Parathyroid adenoma (tissue), 2 donors: ENCODE measurements around the gene FNDC3B.

Source experiments
- H2AFZ ChIP-seq: fragments of 300-600 bp; sonication (generic); one replicate; pipeline ENCODE4 v1.7.0; 2017; ENCODE audit warnings: antibody characterized with exemption, mild to moderate bottlenecking
- H3K27ac ChIP-seq: fragments of 300-600 bp; sonication (generic); one replicate; pipeline ENCODE4 v1.7.0; 2017
- H3K27me3 ChIP-seq: fragments of 300-600 bp; sonication (generic); one replicate; pipeline ENCODE4 v1.7.0; 2017; ENCODE audit warnings: low read length; ENCODE audit not compliant: control insufficient read depth, insufficient read depth
- H3K36me3 ChIP-seq: fragments of 300-600 bp; sonication (generic); one replicate; pipeline ENCODE4 v1.7.0; 2017; ENCODE audit warnings: low read length; ENCODE audit not compliant: control insufficient read depth, insufficient read depth
- H3K4me1 ChIP-seq: fragments of 300-600 bp; sonication (generic); one replicate; pipeline ENCODE4 v1.7.0; 2017; ENCODE audit warnings: control low read depth
- H3K4me2 ChIP-seq: fragments of 300-600 bp; sonication (generic); one replicate; pipeline ENCODE4 v1.7.0; 2017; ENCODE audit warnings: low read length
- H3K4me3 ChIP-seq: fragments of 300-600 bp; sonication (generic); one replicate; pipeline ENCODE4 v1.7.0; 2017; ENCODE audit warnings: low read depth, low read length
- H3K79me2 ChIP-seq: fragments of 300-600 bp; sonication (generic); one replicate; pipeline ENCODE4 v1.7.0; 2017; ENCODE audit warnings: control low read depth
- H3K9ac ChIP-seq: fragments of 300-600 bp; sonication (generic); one replicate; pipeline ENCODE4 v1.7.0; 2017; ENCODE audit warnings: mild to moderate bottlenecking
- H3K9me3 ChIP-seq: fragments of 300-600 bp; sonication (generic); one replicate; pipeline ENCODE4 v1.7.0; 2017; ENCODE audit warnings: low read length; ENCODE audit not compliant: control insufficient read depth
- CTCF ChIP-seq: fragments of 300-600 bp; sonication (generic); IDR thresholded peaks from one replicate; pipeline ENCODE4 v1.7.0; 2017; ENCODE audit warnings: antibody characterized with exemption, mild to moderate bottlenecking
- donor health status: primary hyperparathyroidism.

The FNDC3B gene

GRCh38 chr3:172294223-172294806 lies 254.9 kb downstream of the FNDC3B start:
- no peak for TF ChIP-seq CTCF
- H3K27me3 ChIP-seq: no peaks in the 10 kb centered on the region
- no peak overlapping the region for H3K27ac ChIP-seq
- no peaks in the 10 kb centered on the region for H3K79me2 ChIP-seq
- H3K9ac ChIP-seq: no peak overlapping the region
- peaks cover 6% of the 10 kb centered on the region for H3K4me1 ChIP-seq
- no peaks in the 10 kb centered on the region for H3K36me3 ChIP-seq
- no peak overlapping the region for H3K4me3 ChIP-seq
- H3K9me3 ChIP-seq: no peaks in the 10 kb centered on the region
- H2AFZ ChIP-seq: no peak overlapping the region
- no peak overlapping the region for H3K4me2 ChIP-seq

- Histone ChIP-seq H3K27ac (no peak overlapping the region), H3K9ac (no peak overlapping the region), H3K4me2 (no peak overlapping the region), H2AFZ (no peak overlapping the region), H3K79me2 (no peaks in the 10 kb centered on the region), H3K27me3 (no peaks in the 10 kb centered on the region), H3K9me3 (no peaks in the 10 kb centered on the region), H3K4me3 (no peak overlapping the region), H3K4me1 (peaks cover 6% of the 10 kb centered on the region), H3K36me3 (no peaks in the 10 kb centered on the region)
- no peak for TF ChIP-seq CTCF
Observed at GRCh38 chr3:172296248-172296974, 257.0 kb downstream of the FNDC3B start.

- Histone ChIP-seq H3K4me2 (no peak overlapping the region), H2AFZ (no peak overlapping the region), H3K79me2 (no peaks in the 10 kb centered on the region), H3K36me3 (no peaks in the 10 kb centered on the region), H3K9ac (no peak overlapping the region), H3K4me1 (peaks cover under 1% of the 10 kb centered on the region), H3K9me3 (no peaks in the 10 kb centered on the region), H3K4me3 (no peak overlapping the region), H3K27me3 (no peaks in the 10 kb centered on the region), H3K27ac (no peak overlapping the region)
- no peak for TF ChIP-seq CTCF
Observed at GRCh38 chr3:172296975-172297332, 257.6 kb downstream of the FNDC3B start.

GRCh38 chr3:172298247-172298646 lies 258.9 kb downstream of the FNDC3B start:
- Histone ChIP-seq H3K36me3 (no peaks in the 10 kb centered on the region), H3K4me1 (no peaks in the 10 kb centered on the region)
- TF ChIP-seq CTCF: no peak

GRCh38 chr3:172300187-172300586 lies 260.8 kb downstream of the FNDC3B start:
- no peaks in the 10 kb centered on the region for H3K9me3 ChIP-seq
- H3K4me3 ChIP-seq: no peak overlapping the region
- no peaks in the 10 kb centered on the region for H3K79me2 ChIP-seq
- H2AFZ ChIP-seq: no peak overlapping the region
- H3K4me1 ChIP-seq: no peaks in the 10 kb centered on the region
- H3K27me3 ChIP-seq: no peaks in the 10 kb centered on the region
- no peak overlapping the region for H3K9ac ChIP-seq
- H3K4me2 ChIP-seq: no peak overlapping the region
- TF ChIP-seq CTCF: no peak
- H3K27ac ChIP-seq: no peak overlapping the region
- no peaks in the 10 kb centered on the region for H3K36me3 ChIP-seq

More at GRCh38 chr3:172298247-172298646, 258.9 kb downstream of the FNDC3B start:
- H3K4me3 ChIP-seq: no peak overlapping the region
- no peaks in the 10 kb centered on the region for H3K27me3 ChIP-seq
- H3K27ac ChIP-seq: no peak overlapping the region
- H3K9me3 ChIP-seq: no peaks in the 10 kb centered on the region
- H3K4me2 ChIP-seq: no peak overlapping the region
- no peaks in the 10 kb centered on the region for H3K79me2 ChIP-seq
- H2AFZ ChIP-seq: no peak overlapping the region
- no peak overlapping the region for H3K9ac ChIP-seq
